ENCODE measurements around the gene DZANK1.

Gene DZANK1

GRCh38 chr20:18507218-18508191, 40.7 kb upstream of the DZANK1 start, which contains the start of gene SEC23B (continued):
- TF ChIP-seq ZNF555 (tag by site-specific recombination; conservative IDR thresholded peaks at IDR 0.05) (no peak), ZNF747 (tag by site-specific recombination; IDR thresholded peaks at IDR 0.05) (no peak), ZNF692 (tag by site-specific recombination; IDR thresholded peaks at IDR 0.05) (peak; percentile 68), ZNF664 (tag by site-specific recombination; IDR thresholded peaks at IDR 0.05) (no peak), ZBTB20 (tag by site-specific recombination; IDR thresholded peaks at IDR 0.05) (peak; percentile 74), ZBTB26 (tag by site-specific recombination; optimal IDR thresholded peaks at IDR 0.05) (peak; percentile 76), GLIS1 (tag by site-specific recombination; IDR thresholded peaks at IDR 0.05) (peak; percentile 38; the same call in 1 of the 2 replicates), ZNF585B (tag by site-specific recombination; IDR thresholded peaks at IDR 0.05) (no peak), ZNF704 (tag by site-specific recombination; IDR thresholded peaks at IDR 0.05) (no peak), BCL11A (tag by site-specific recombination; IDR thresholded peaks at IDR 0.05; ENCODE audit: low read depth) (no peak), PRDM4 (tag by site-specific recombination; IDR thresholded peaks at IDR 0.05) (peak; percentile 22; the same call in 1 of the 2 replicates), ZNF214 (tag by site-specific recombination; IDR thresholded peaks at IDR 0.05; ENCODE audit: borderline replicate concordance) (no peak), PRDM10 (tag by site-specific recombination; IDR thresholded peaks at IDR 0.05) (peak; percentile 95), HOXA7 (CRISPR knock-in tag; IDR thresholded peaks at IDR 0.05; ENCODE audit: borderline replicate concordance) (no peak), ZNF510 (tag by site-specific recombination; IDR thresholded peaks at IDR 0.05; ENCODE audit: insufficient replicate concordance) (no peak), MYNN (tag by site-specific recombination; IDR thresholded peaks at IDR 0.05; ENCODE audit: borderline replicate concordance) (peak; percentile 69; the same call in 1 of the 2 replicates), SALL2 (tag by site-specific recombination; IDR thresholded peaks at IDR 0.05; ENCODE audit: borderline replicate concordance) (no peak), SCRT2 (tag by site-specific recombination; IDR thresholded peaks at IDR 0.05) (peak; percentile 97), ZBTB7A (tag by site-specific recombination; IDR thresholded peaks at IDR 0.05; ENCODE audit: low read depth) (no peak), CTCF (tag by site-specific recombination; IDR thresholded peaks at IDR 0.05) (peak; percentile 14; the same call in 1 of the 2 replicates), ZNF391 (tag by site-specific recombination; IDR thresholded peaks at IDR 0.05; ENCODE audit: borderline replicate concordance, low read depth) (no peak), MEIS1 (CRISPR knock-in tag; IDR thresholded peaks at IDR 0.05; ENCODE audit: borderline replicate concordance) (no peak), ZNF280C (tag by site-specific recombination; IDR thresholded peaks at IDR 0.05) (no peak)

All from HEK293 (cell line).